ENCODE results near the gene KCNG1. TPM values are rescaled to one million over a fixed set of nuclear protein-coding genes. Genes with fewer than 3 reads are reported as not detected.
A peak's percentile ranks its signal among the peaks of the same experiment; 100 is the strongest.

KCNG1 gene
- total and polyA plus RNA-seq, 9 donors = 0.15 to 4.9 (median 1.1) TPM

- Histone ChIP-seq H3K9me3 (no peaks in the 10 kb centered on the region), H3K27ac (no peak overlapping the region), H3K27me3 (no peaks in the 10 kb centered on the region), H3K36me3 (no peaks in the 10 kb centered on the region), H3K4me1 (ENCODE audit: insufficient read depth) (no peaks in the 10 kb centered on the region), H3K4me3 (no peak overlapping the region)
- TF ChIP-seq EP300 (IDR thresholded peaks at IDR 0.05) (no peak), POLR2A (IDR thresholded peaks at IDR 0.05) (no peak)
- TF ChIP-seq, protein P1, sequence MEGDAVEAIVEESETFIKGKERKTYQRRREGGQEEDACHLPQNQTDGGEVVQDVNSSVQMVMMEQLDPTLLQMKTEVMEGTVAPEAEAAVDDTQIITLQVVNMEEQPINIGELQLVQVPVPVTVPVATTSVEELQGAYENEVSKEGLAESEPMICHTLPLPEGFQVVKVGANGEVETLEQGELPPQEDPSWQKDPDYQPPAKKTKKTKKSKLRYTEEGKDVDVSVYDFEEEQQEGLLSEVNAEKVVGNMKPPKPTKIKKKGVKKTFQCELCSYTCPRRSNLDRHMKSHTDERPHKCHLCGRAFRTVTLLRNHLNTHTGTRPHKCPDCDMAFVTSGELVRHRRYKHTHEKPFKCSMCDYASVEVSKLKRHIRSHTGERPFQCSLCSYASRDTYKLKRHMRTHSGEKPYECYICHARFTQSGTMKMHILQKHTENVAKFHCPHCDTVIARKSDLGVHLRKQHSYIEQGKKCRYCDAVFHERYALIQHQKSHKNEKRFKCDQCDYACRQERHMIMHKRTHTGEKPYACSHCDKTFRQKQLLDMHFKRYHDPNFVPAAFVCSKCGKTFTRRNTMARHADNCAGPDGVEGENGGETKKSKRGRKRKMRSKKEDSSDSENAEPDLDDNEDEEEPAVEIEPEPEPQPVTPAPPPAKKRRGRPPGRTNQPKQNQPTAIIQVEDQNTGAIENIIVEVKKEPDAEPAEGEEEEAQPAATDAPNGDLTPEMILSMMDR (IDR thresholded peaks at IDR 0.05) = no peak
- intact Hi-C loops (cut with DNase I) = no loop called here
- no peak for DNase-seq
- WGBS, 3 donors = 24 to 33% (median 26%) methylated on average over 30 of the region's 30 CpGs
Observed at GRCh38 chr20:51023617-51024155, 779 bp upstream of the KCNG1 start.

DNA sequence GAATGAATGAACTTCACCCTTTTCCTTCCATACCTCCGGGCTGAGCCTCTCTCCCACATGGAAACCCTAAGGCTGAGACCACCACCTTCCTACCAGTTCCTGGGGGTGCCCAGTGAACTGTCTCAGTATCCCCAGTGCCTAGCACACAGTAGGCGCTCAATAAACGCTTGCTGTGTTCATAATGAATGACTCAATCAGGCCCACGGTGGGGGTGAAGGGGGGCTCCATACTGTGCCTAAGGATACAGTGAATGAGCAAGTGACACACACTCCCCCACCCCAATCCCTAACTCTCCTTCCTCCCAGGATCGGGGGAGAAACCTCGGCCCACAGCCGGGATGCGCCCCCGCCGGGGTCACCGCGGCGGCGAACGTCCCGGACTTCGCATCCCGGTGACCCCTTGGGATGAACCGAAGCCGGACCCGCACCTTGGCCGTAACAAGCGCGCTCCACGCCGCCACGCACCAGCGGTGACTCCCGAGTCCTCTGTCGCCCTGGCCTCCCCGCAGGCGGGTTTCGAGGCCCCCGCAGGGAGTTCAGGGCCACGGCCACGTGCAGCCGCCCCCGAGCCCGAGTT lies 592 bp downstream of the KCNG1 start:
- H3K36me3 ChIP-seq = no peaks in the 10 kb centered on the region
- H3K27ac ChIP-seq = no peak overlapping the region
- H3K4me3 ChIP-seq = peak overlapping the region; percentile 45
- no peak for DNase-seq
- TF ChIP-seq POLR2A (IDR thresholded peaks at IDR 0.05) = no peak
- TF ChIP-seq, protein P1 (IDR thresholded peaks at IDR 0.05) = no peak
- no peak for TF ChIP-seq EP300 (IDR thresholded peaks at IDR 0.05)
- intact Hi-C loops (cut with DNase I) = no loop called here
- no peaks in the 10 kb centered on the region for H3K9me3 ChIP-seq
- 4 to 9% (median 5%) methylated on average over 28 to 39 of the region's 39 CpGs for WGBS, 3 donors
- no peaks in the 10 kb centered on the region for H3K4me1 ChIP-seq (ENCODE audit: insufficient read depth)
- H3K27me3 ChIP-seq = no peaks in the 10 kb centered on the region

GRCh38 chr20:51021067-51022025 lies 1.6 kb downstream of the KCNG1 start:
- no peak overlapping the region for H3K27ac ChIP-seq
- DNase-seq = no peak
- H3K4me1 ChIP-seq (ENCODE audit: insufficient read depth) = no peaks in the 10 kb centered on the region
- TF ChIP-seq, protein P1 (IDR thresholded peaks at IDR 0.05) = no peak
- no peak for TF ChIP-seq EP300 (IDR thresholded peaks at IDR 0.05)
- no peak for TF ChIP-seq POLR2A (IDR thresholded peaks at IDR 0.05)
- H3K27me3 ChIP-seq = no peaks in the 10 kb centered on the region
- H3K4me3 ChIP-seq = peak overlapping the region; percentile 45
- intact Hi-C loops (cut with DNase I) = no loop called here
- H3K9me3 ChIP-seq = no peaks in the 10 kb centered on the region
- no peaks in the 10 kb centered on the region for H3K36me3 ChIP-seq
- WGBS, 3 donors = 59 to 61% (median 59%) methylated on average over 16 of the region's 16 CpGs

DNA sequence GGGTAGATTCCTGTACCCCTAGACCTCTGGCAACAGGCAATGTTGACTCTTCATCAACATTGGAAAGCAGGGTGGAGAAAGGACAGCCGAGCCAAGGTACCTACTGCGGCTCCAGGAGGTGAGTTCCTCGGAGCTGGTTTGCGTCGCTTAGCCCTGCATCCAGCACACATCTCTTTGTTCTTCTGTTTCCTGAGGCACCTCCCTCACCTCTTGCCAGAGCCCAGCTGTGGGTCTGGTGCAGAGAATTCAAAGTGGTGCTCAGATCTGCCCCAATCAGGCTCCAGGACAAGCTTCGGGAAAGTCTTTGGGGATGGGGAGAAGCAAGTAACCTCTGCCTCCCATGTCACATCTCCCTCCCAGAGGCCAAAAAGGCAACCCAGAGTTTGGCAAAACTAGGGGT lies 2.2 kb downstream of the KCNG1 start:
- TF ChIP-seq EP300 (IDR thresholded peaks at IDR 0.05) = no peak
- Histone ChIP-seq H3K4me3 (no peak overlapping the region), H3K36me3 (no peaks in the 10 kb centered on the region), H3K9me3 (no peaks in the 10 kb centered on the region), H3K4me1 (ENCODE audit: insufficient read depth) (no peaks in the 10 kb centered on the region), H3K27me3 (no peaks in the 10 kb centered on the region), H3K27ac (no peak overlapping the region)
- intact Hi-C loops (cut with DNase I) = no loop called here
- no peak for DNase-seq
- WGBS, 3 donors = 85 to 86% (median 86%) methylated on average over 6 of the region's 6 CpGs
